ENCODE data around the gene GSG1.
A peak's percentile ranks its signal among the peaks of the same experiment; 100 is the strongest.
"Not testable (repeated sequence)": the region's sequence is repeated elsewhere in the genome, so short reads cannot be mapped to it uniquely, and the experiment has no call there.

Gene GSG1

DNA sequence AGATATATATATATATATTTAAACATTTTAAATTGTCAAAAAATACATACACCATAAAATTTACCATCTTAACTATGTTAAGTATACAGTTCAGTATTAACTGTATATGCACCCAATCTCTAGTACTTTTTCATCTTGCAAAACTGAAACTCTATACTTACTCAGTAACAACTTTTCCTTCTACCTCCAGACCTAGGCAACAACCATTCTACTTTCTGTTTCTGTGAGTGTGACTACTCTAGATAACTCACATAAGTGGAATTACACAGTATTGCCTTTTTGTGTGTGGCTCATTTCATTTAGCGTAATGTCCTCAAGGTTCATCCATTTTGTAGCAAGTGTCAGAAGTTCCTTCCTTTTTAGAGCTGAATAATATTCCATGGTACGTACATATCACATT is 51.0 kb downstream of the GSG1 start:
- no peak overlapping the region for H3K4me3 ChIP-seq (ENCODE audit: low read length)
- no peaks in the 10 kb centered on the region for H3K36me3 ChIP-seq (ENCODE audit: insufficient read depth, low read length)
- no peaks in the 10 kb centered on the region for H3K9me3 ChIP-seq (ENCODE audit: low read length)
- H3K4me1 ChIP-seq (ENCODE audit: insufficient read depth, low read length): peaks cover 11% of the 10 kb centered on the region
- no peak overlapping the region for H2AFZ ChIP-seq (ENCODE audit: low read depth, low read length)
- no peaks in the 10 kb centered on the region for H3K27me3 ChIP-seq (ENCODE audit: insufficient read depth, low read length)

GRCh38 chr12:13049816-13050215 is 53.7 kb downstream of the GSG1 start:
- Histone ChIP-seq H3K9me3 (ENCODE audit: low read length) (no peaks in the 10 kb centered on the region), H2AFZ (ENCODE audit: low read depth, low read length) (no peak overlapping the region), H3K4me3 (ENCODE audit: low read length) (no peak overlapping the region), H3K4me1 (ENCODE audit: insufficient read depth, low read length) (peaks cover 5% of the 10 kb centered on the region), H3K27me3 (ENCODE audit: insufficient read depth, low read length) (no peaks in the 10 kb centered on the region), H3K36me3 (ENCODE audit: insufficient read depth, low read length) (no peaks in the 10 kb centered on the region)

DNA sequence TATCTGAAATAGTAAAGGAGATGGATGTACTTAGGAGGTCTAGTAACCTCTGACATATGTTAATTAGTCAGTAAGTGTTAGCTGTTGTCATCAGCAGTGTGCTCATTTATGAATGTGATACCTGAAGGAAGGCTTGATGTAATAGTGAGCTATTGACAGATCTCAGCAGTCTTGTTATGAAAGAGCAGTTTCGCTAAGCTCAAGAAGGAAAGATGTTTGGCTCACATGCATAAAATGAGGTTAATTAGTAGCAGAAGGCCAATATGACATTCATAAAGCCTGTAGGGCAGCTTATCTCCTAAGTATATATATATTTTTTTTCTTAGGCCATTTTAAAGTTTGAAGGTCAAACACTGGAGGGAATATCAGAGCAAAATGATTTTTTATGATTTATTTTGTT is 56.5 kb downstream of the GSG1 start:
- Histone ChIP-seq H3K9me3 (ENCODE audit: low read length) (no peaks in the 10 kb centered on the region), H3K4me1 (ENCODE audit: insufficient read depth, low read length) (peaks cover 4% of the 10 kb centered on the region), H2AFZ (ENCODE audit: low read depth, low read length) (no peak overlapping the region), H3K27me3 (ENCODE audit: insufficient read depth, low read length) (peaks cover 3% of the 10 kb centered on the region), H3K4me3 (ENCODE audit: low read length) (no peak overlapping the region), H3K36me3 (ENCODE audit: insufficient read depth, low read length) (no peaks in the 10 kb centered on the region)

- Histone ChIP-seq H3K36me3 (ENCODE audit: insufficient read depth, low read length) (no peaks in the 10 kb centered on the region), H2AFZ (ENCODE audit: low read depth, low read length) (no peak overlapping the region), H3K4me3 (ENCODE audit: low read length) (no peak overlapping the region), H3K4me1 (ENCODE audit: insufficient read depth, low read length) (peaks cover 4% of the 10 kb centered on the region), H3K27me3 (ENCODE audit: insufficient read depth, low read length) (peaks cover 5% of the 10 kb centered on the region), H3K9me3 (ENCODE audit: low read length) (no peaks in the 10 kb centered on the region)
Observed at GRCh38 chr12:13045816-13046215, 57.7 kb downstream of the GSG1 start.

GRCh38 chr12:13044906-13045299 is 58.6 kb downstream of the GSG1 start:
- H3K36me3 ChIP-seq (ENCODE audit: insufficient read depth, low read length): no peaks in the 10 kb centered on the region
- H2AFZ ChIP-seq (ENCODE audit: low read depth, low read length): peak overlapping the region; percentile 80
- peak overlapping the region; percentile 78 for H3K4me3 ChIP-seq (ENCODE audit: low read length)
- H3K4me1 ChIP-seq (ENCODE audit: insufficient read depth, low read length): peaks cover 4% of the 10 kb centered on the region
- H3K9me3 ChIP-seq (ENCODE audit: low read length): no peaks in the 10 kb centered on the region
- peaks cover 6% of the 10 kb centered on the region for H3K27me3 ChIP-seq (ENCODE audit: insufficient read depth, low read length)

GRCh38 chr12:13044002-13044905 is 59.2 kb downstream of the GSG1 start, which contains the start of gene FAM234B:
Gene FAM234B, plus strand, starts transcription at chr12:13044381. Its CDS starts 23 bp downstream, at chr12:13044404.
- Histone ChIP-seq H3K27me3 (ENCODE audit: insufficient read depth, low read length) (peaks cover 6% of the 10 kb centered on the region), H3K36me3 (ENCODE audit: insufficient read depth, low read length) (no peaks in the 10 kb centered on the region), H2AFZ (ENCODE audit: low read depth, low read length) (peak within 1 kb of the TSS; percentile 80), H3K9me3 (ENCODE audit: low read length) (no peaks in the 10 kb centered on the region), H3K4me1 (ENCODE audit: insufficient read depth, low read length) (peaks cover 4% of the 10 kb centered on the region), H3K4me3 (ENCODE audit: low read length) (peak within 1 kb of the TSS; percentile 78)

GRCh38 chr12:13042666-13043230 is 60.7 kb downstream of the GSG1 start:
- H2AFZ ChIP-seq (ENCODE audit: low read depth, low read length): no peak overlapping the region
- peaks cover 4% of the 10 kb centered on the region for H3K4me1 ChIP-seq (ENCODE audit: insufficient read depth, low read length)
- H3K4me3 ChIP-seq (ENCODE audit: low read length): no peak overlapping the region
- no peaks in the 10 kb centered on the region for H3K9me3 ChIP-seq (ENCODE audit: low read length)
- H3K36me3 ChIP-seq (ENCODE audit: insufficient read depth, low read length): no peaks in the 10 kb centered on the region
- H3K27me3 ChIP-seq (ENCODE audit: insufficient read depth, low read length): peaks cover 6% of the 10 kb centered on the region

- peaks cover 6% of the 10 kb centered on the region for H3K27me3 ChIP-seq (ENCODE audit: insufficient read depth, low read length)
- no peaks in the 10 kb centered on the region for H3K9me3 ChIP-seq (ENCODE audit: low read length)
- H3K4me1 ChIP-seq (ENCODE audit: insufficient read depth, low read length): peaks cover 4% of the 10 kb centered on the region
- no peak overlapping the region for H3K4me3 ChIP-seq (ENCODE audit: low read length)
- no peak overlapping the region for H2AFZ ChIP-seq (ENCODE audit: low read depth, low read length)
- H3K36me3 ChIP-seq (ENCODE audit: insufficient read depth, low read length): no peaks in the 10 kb centered on the region
Observed at GRCh38 chr12:13041224-13041623, 62.2 kb downstream of the GSG1 start.

DNA sequence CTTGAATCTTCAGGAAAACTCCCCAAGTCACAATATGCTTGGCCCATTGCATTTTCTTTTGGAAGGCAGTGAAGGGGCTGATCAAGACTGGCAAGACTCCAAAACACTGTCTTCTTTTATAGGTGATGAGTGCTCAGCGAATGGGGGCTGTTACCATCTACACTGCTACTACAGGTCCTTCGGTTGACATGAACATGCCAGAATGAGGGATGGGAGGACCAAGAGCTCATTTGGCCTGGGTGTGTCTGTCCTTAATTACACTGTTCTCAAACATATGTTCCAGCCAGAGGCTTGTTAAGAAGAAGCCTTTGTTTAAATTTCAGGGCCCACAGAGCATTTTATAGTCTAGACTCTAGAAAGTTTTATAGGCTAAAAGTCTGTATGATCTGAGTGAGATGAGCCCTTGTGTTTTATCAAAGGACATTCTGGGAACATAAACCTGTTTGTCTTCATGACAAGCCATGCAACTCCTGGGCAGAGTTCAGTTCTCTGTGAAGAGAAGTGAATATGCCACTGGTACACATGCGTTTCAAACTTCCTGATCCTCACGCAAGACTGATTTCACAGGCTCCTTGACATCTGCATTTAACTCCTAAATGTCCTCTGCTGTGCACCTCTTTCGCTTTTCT is 64.0 kb downstream of the GSG1 start:
- H3K4me1 ChIP-seq (ENCODE audit: insufficient read depth, low read length): no peaks in the 10 kb centered on the region
- H3K9me3 ChIP-seq (ENCODE audit: low read length): no peaks in the 10 kb centered on the region
- H3K27me3 ChIP-seq (ENCODE audit: insufficient read depth, low read length): peaks cover 6% of the 10 kb centered on the region
- H2AFZ ChIP-seq (ENCODE audit: low read depth, low read length): no peak overlapping the region
- no peaks in the 10 kb centered on the region for H3K36me3 ChIP-seq (ENCODE audit: insufficient read depth, low read length)
- no peak overlapping the region for H3K4me3 ChIP-seq (ENCODE audit: low read length)

GRCh38 chr12:13038491-13039161 is 64.8 kb downstream of the GSG1 start:
- H3K9me3 ChIP-seq (ENCODE audit: low read length): no peaks in the 10 kb centered on the region
- H3K27me3 ChIP-seq (ENCODE audit: insufficient read depth, low read length): peaks cover 6% of the 10 kb centered on the region
- H3K4me1 ChIP-seq (ENCODE audit: insufficient read depth, low read length): no peaks in the 10 kb centered on the region
- no peak overlapping the region for H2AFZ ChIP-seq (ENCODE audit: low read depth, low read length)
- no peak overlapping the region for H3K4me3 ChIP-seq (ENCODE audit: low read length)
- no peaks in the 10 kb centered on the region for H3K36me3 ChIP-seq (ENCODE audit: insufficient read depth, low read length)

DNA sequence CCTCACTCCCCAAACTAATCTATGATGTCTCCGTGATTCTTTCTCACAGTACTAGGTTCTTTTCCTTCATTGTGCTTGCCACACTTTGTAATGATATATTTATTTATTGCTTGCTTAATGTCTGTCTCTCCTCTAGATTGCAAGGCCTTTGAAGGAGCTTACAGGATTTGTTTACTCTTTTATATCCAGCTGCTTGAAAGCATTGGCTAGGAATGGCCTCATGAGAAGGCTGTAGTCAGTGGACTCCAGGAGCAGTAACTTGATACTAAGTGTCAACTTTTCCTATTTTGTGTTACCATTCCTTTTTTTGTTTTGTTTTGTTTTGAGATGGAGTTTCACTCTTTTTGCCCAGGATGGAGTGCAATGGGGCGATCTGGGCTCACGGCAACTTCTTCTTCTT is 66.6 kb downstream of the GSG1 start:
- Histone ChIP-seq H3K27me3 (ENCODE audit: insufficient read depth, low read length) (peaks cover 3% of the 10 kb centered on the region), H3K4me3 (ENCODE audit: low read length) (no peak overlapping the region), H3K9me3 (ENCODE audit: low read length) (no peaks in the 10 kb centered on the region), H3K4me1 (ENCODE audit: insufficient read depth, low read length) (no peaks in the 10 kb centered on the region), H3K36me3 (ENCODE audit: insufficient read depth, low read length) (no peaks in the 10 kb centered on the region), H2AFZ (ENCODE audit: low read depth, low read length) (no peak overlapping the region)

DNA sequence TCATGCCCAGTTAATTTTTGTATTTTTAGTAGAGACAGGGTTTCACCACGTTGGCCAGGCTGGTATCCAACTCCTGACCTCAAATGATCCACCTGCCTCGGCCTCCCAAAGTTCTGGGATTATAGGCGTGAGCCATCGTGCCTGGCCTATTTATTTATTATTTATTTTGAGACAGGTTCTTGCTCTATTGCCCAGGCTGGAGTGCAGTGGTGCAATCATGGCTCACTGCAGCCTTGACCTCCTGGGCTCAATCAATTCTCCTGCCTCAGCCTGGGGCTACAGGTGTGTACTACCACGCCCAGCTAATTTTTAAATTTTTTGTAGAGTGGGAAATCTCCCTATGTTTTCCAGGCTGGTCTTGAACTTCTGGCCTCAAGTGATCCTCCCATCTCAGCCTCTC is 68.1 kb downstream of the GSG1 start:
- H3K4me3 ChIP-seq (ENCODE audit: low read length); H3K4me1 ChIP-seq (ENCODE audit: insufficient read depth, low read length); H2AFZ ChIP-seq (ENCODE audit: low read depth, low read length); H3K27me3 ChIP-seq (ENCODE audit: insufficient read depth, low read length); H3K9me3 ChIP-seq (ENCODE audit: low read length); H3K36me3 ChIP-seq (ENCODE audit: insufficient read depth, low read length): not testable (repeated sequence)

All from neuron (in vitro differentiated cells).